DND-41 (cell line): ENCODE measurements around the gene CLDN34.

Experiments used
- ATAC-seq: fragments of 200-7000 bp; cut with Tn5 transposase; 3 replicates; pipeline ENCODE4 v1.9.1; 2021; ENCODE audit warnings: low read depth; ENCODE audit not compliant: insufficient read depth
- DNase-seq: peaks from one replicate; pipeline ENCODE4 v3.0.0-alpha.2; 2020
- H2AFZ ChIP-seq: 2 replicates; pipeline ENCODE4 v1.6.0; 2012; ENCODE audit warnings: low read depth, low read length
- H3K27ac ChIP-seq: 2 replicates; pipeline ENCODE4 v1.5.1; 2012; ENCODE audit warnings: low read length, inconsistent platforms
- H3K27me3 ChIP-seq: fragments of 200-600 bp; sonication (generic); 2 replicates; pipeline ENCODE4 v1.6.0; 2012; ENCODE audit warnings: low read length, mild to moderate bottlenecking, inconsistent platforms; ENCODE audit not compliant: insufficient read depth, poor library complexity
- H3K36me3 ChIP-seq: 2 replicates; pipeline ENCODE4 v1.5.1; 2012; ENCODE audit warnings: low read length, inconsistent platforms; ENCODE audit not compliant: insufficient read depth
- H3K4me1 ChIP-seq: 2 replicates; pipeline ENCODE4 v1.5.1; 2012; ENCODE audit warnings: mild to moderate bottlenecking, low read length; ENCODE audit not compliant: insufficient read depth
- H3K4me2 ChIP-seq: 2 replicates; pipeline ENCODE4 v1.6.0; 2012; ENCODE audit warnings: mild to moderate bottlenecking, moderate library complexity, low read length, inconsistent platforms; ENCODE audit not compliant: insufficient read depth
- H3K4me3 ChIP-seq, 2 experiments: fragments of 200-600 bp in 1 of 2; shearing (Covaris generic) in 1 of 2; 2 replicates each; pipeline ENCODE4 v1.5.1; 2012 to 2016; ENCODE audit warnings: inconsistent platforms in 2 of 2, low read length in 2 of 2, mild to moderate bottlenecking in 2 of 2, low read depth in 1 of 2, moderate library complexity in 1 of 2
- H3K79me2 ChIP-seq: 2 replicates; pipeline ENCODE4 v1.6.0; 2012; ENCODE audit warnings: low read length, inconsistent platforms; ENCODE audit not compliant: insufficient read depth
- H3K9ac ChIP-seq: 2 replicates; pipeline ENCODE4 v1.6.0; 2012; ENCODE audit warnings: low read depth, mild to moderate bottlenecking, inconsistent platforms, low read length, moderate library complexity
- H3K9me3 ChIP-seq: 2 replicates; pipeline ENCODE4 v1.5.1; 2012; ENCODE audit warnings: low read length, moderate library complexity, mild to moderate bottlenecking, inconsistent platforms; ENCODE audit not compliant: insufficient read depth, severe bottlenecking
- H4K20me1 ChIP-seq: 2 replicates; pipeline ENCODE4 v1.6.0; 2012; ENCODE audit warnings: low read length; ENCODE audit not compliant: insufficient read depth
- CTCF ChIP-seq: IDR thresholded peaks from 2 replicates; pipeline ENCODE4 v1.5.1; 2012; ENCODE audit warnings: borderline replicate concordance, low read length, moderate library complexity, mild to moderate bottlenecking; ENCODE audit not compliant: poor library complexity, severe bottlenecking; ENCODE audit errors: extremely low read depth
- EZH2 ChIP-seq: IDR thresholded peaks from 3 replicates; pipeline ENCODE4 v1.6.1; 2012; ENCODE audit warnings: borderline replicate concordance, low read depth, mild to moderate bottlenecking, moderate library complexity, low read length, inconsistent platforms; ENCODE audit not compliant: severe bottlenecking

The CLDN34 gene

GRCh38 chrX:10010686-10011085 lies 43.5 kb downstream of the CLDN34 start:
- Histone ChIP-seq H3K4me2 (no peak overlapping the region), H3K27me3 (no peaks in the 10 kb centered on the region), H3K9ac (no peak overlapping the region), H3K9me3 (no peaks in the 10 kb centered on the region), H2AFZ (no peak overlapping the region), H3K27ac (no peak overlapping the region), H3K4me1 (peaks cover 7% of the 10 kb centered on the region), H3K36me3 (no peaks in the 10 kb centered on the region), H4K20me1 (no peaks in the 10 kb centered on the region), H3K79me2 (no peaks in the 10 kb centered on the region), H3K4me3 (no peak overlapping the region)
- no peak for ATAC-seq
- TF ChIP-seq CTCF, result no peak
- DNase-seq, result no peak

GRCh38 chrX:10011261-10011931 lies 44.2 kb downstream of the CLDN34 start:
- Histone ChIP-seq H3K4me2 (no peak overlapping the region), H3K79me2 (peaks cover 6% of the 10 kb centered on the region), H3K9ac (no peak overlapping the region), H3K36me3 (no peaks in the 10 kb centered on the region), H3K4me1 (peaks cover 13% of the 10 kb centered on the region), H3K27ac (no peak overlapping the region), H2AFZ (no peak overlapping the region), H3K4me3 (no peak overlapping the region), H3K27me3 (no peaks in the 10 kb centered on the region), H3K9me3 (no peaks in the 10 kb centered on the region), H4K20me1 (no peaks in the 10 kb centered on the region)
- DNase-seq (no peak), ATAC-seq (no peak)
- TF ChIP-seq CTCF, result no peak
- no peak for TF ChIP-seq EZH2

- Histone ChIP-seq H4K20me1 (no peaks in the 10 kb centered on the region), H3K27ac (no peak overlapping the region), H3K36me3 (no peaks in the 10 kb centered on the region), H2AFZ (no peak overlapping the region), H3K4me1 (peaks cover 19% of the 10 kb centered on the region), H3K27me3 (no peaks in the 10 kb centered on the region), H3K4me3 (no peak overlapping the region), H3K9ac (no peak overlapping the region), H3K9me3 (no peaks in the 10 kb centered on the region), H3K4me2 (no peak overlapping the region), H3K79me2 (peaks cover 12% of the 10 kb centered on the region)
- DNase-seq, result no peak
- TF ChIP-seq EZH2 (no peak), CTCF (no peak)
- no peak for ATAC-seq
Measured at GRCh38 chrX:10011991-10012390, 44.8 kb downstream of the CLDN34 start.
